PC-3 (cell line): ENCODE measurements around the gene TMEM59L. TPM values are rescaled to one million over a fixed set of nuclear protein-coding genes. Genes with fewer than 3 reads are reported as not detected.

Experiments used
- ATAC-seq: fragments of 200-7000 bp; cut with Tn5 transposase; 2 replicates; pipeline ENCODE4 v1.9.1; 2020; ENCODE audit warnings: mild to moderate bottlenecking, moderate library complexity
- BruUV-seq: library from RNA; stranded (reverse); fragments of 400-500 nt; replicated peaks from 2 replicates; lab custom pipeline; 2021; lab: Mats Ljungman, UMichigan
- CTCF ChIA-PET: fragments of 300-600 bp; sonication (Branson Sonifier 250); formaldehyde crosslinking; loops from one replicate; lab custom pipeline; 2022; ENCODE audit warnings: antibody characterized with exemption; lab: Charles Lee
- POLR2A ChIA-PET: fragments of 300-600 bp; sonication (Branson Sonifier 250); formaldehyde crosslinking; loops from one replicate; lab custom pipeline; 2022; ENCODE audit warnings: antibody characterized with exemption; ENCODE audit not compliant: unreplicated experiment; lab: Charles Lee
- DNase-seq: peaks from one replicate; pipeline ENCODE4 v3.0.0-alpha.2; 2015
- H2AFZ ChIP-seq: fragments of 300-600 bp; sonication (generic); 2 replicates; pipeline ENCODE4 v1.6.0; 2016; ENCODE audit warnings: antibody characterized with exemption, low read length
- H3F3A ChIP-seq: fragments of 300-600 bp; sonication (generic); one replicate; pipeline ENCODE4 v1.6.0; 2017; ENCODE audit warnings: antibody characterized with exemption, low read length, control low read depth, mild to moderate bottlenecking; ENCODE audit not compliant: unreplicated experiment
- H3K27ac ChIP-seq: fragments of 300-600 bp; sonication (generic); 2 replicates; pipeline ENCODE4 v1.5.1; 2016; ENCODE audit warnings: mild to moderate bottlenecking, low read length
- H3K27me3 ChIP-seq: fragments of 300-600 bp; sonication (generic); 2 replicates; pipeline ENCODE4 v1.6.1; 2016; ENCODE audit warnings: low read length, mixed read lengths
- H3K36me3 ChIP-seq: fragments of 300-600 bp; sonication (generic); 2 replicates; pipeline ENCODE4 v1.6.1; 2016; ENCODE audit warnings: low read depth, mixed run types, low read length, mixed read lengths
- H3K4me1 ChIP-seq: fragments of 300-600 bp; sonication (generic); 2 replicates; pipeline ENCODE4 v1.5.1; 2016; ENCODE audit warnings: low read length; ENCODE audit not compliant: insufficient read depth
- H3K4me2 ChIP-seq: fragments of 300-600 bp; sonication (generic); 2 replicates; pipeline ENCODE4 v1.6.0; 2016; ENCODE audit warnings: low read length
- H3K4me3 ChIP-seq: fragments of 300-600 bp; sonication (generic); 2 replicates; pipeline ENCODE4 v1.5.1; 2016; ENCODE audit warnings: mild to moderate bottlenecking, low read length, mixed read lengths
- H3K79me2 ChIP-seq: fragments of 300-600 bp; sonication (generic); 2 replicates; pipeline ENCODE4 v1.6.1; 2017; ENCODE audit warnings: low read length, mixed read lengths
- H3K9ac ChIP-seq: fragments of 300-600 bp; sonication (generic); 2 replicates; pipeline ENCODE4 v1.6.0; 2016; ENCODE audit warnings: mild to moderate bottlenecking, low read length
- H3K9me2 ChIP-seq: fragments of 300-600 bp; sonication (generic); replicated peaks from 2 replicates; pipeline ENCODE4 v1.6.1; 2016; ENCODE audit warnings: mixed run types, low read length, mixed read lengths
- H3K9me3 ChIP-seq: fragments of 300-600 bp; sonication (generic); 2 replicates; pipeline ENCODE4 v1.6.1; 2016; ENCODE audit warnings: low read length, mixed read lengths
- H4K20me1 ChIP-seq: fragments of 300-600 bp; sonication (generic); 2 replicates; pipeline ENCODE4 v1.6.1; 2016; ENCODE audit warnings: low read length, mixed read lengths
- EZH2 ChIP-seq: fragments of 300-600 bp; sonication (generic); IDR thresholded peaks from one replicate; pipeline ENCODE4 v1.6.1; 2017; ENCODE audit warnings: antibody characterized with exemption, mild to moderate bottlenecking, low read length; ENCODE audit not compliant: unreplicated experiment
- EZH2phosphoT487 ChIP-seq: fragments of 300-600 bp; sonication (generic); IDR thresholded peaks from 2 replicates; pipeline ENCODE4 v1.6.1; 2018; ENCODE audit warnings: mild to moderate bottlenecking, antibody characterized with exemption, low read length, borderline replicate concordance
- intact Hi-C: fragments of 100-400 bp; cut with micrococcal nuclease; formaldehyde crosslinking; loops from 2 replicates; pipeline ENCODE4 v1.9.0; 2023
- total RNA-seq: library from RNA; depleted of rRNA; stranded (reverse); fragments of >200 nt; gene quantifications from 2 replicates; pipeline ENCODE4 v1.2.3, GENCODE V29; 2014
- TF ChIP-seq, protein P1 (sequence below): fragments of 300-600 bp; sonication (generic); conservative IDR thresholded peaks from 2 replicates; pipeline ENCODE4 v1.5.1; 2017; ENCODE audit warnings: antibody characterized with exemption, low read depth, mild to moderate bottlenecking, low read length

The TMEM59L gene
- total RNA-seq, 1 experiment from 2014 or later: 0.44 TPM

DNA sequence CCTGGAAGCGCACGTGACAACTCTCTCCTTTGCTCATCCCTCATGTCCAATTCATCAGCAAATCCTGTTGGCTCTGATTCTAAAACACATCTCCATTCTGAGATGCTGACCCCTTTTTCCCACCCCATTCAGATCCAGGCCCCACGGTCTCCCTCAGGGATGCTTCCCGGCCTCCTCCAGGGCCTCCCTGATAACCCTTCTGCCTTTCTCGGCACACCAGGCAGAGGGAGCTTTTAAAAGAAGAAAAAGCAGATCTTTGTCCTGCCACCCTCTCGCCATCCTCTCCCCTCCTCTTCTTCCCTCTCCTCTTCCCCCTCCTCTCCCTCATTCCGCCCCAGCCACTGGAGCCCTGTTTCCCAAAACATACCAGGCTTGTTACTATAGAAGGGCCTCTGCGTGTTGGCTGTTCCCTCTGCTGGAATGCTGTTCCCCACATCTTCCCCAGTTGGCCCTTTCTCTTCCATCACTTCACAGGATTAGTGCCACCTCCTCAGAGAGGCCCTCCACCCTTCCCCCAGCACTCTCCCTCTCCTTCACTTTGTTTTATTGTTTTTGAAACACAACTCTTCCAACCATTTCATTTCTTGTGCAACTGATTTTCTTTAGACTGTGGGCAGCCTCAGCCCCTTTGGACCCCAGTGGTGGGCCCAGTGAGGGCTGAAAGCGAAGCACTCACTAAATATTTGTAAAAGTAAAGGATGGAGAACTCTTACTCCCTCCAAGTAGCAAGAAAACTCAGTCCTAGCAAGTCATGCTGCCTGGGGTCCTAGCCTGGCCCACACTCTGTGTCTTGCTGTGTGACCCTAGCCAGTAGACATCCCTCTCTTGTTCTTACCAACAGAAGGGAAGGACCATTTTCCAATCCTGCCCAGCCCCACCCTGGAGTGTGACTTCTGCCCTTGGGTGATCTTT is 3.6 kb upstream of the TMEM59L start:
- POLR2A ChIA-PET: no interaction called here
- Histone ChIP-seq H3K4me1 (peaks cover 9% of the 10 kb centered on the region; the same call in 1 of the 2 replicates), H3K27me3 (peaks cover 90% of the 10 kb centered on the region)

DNA sequence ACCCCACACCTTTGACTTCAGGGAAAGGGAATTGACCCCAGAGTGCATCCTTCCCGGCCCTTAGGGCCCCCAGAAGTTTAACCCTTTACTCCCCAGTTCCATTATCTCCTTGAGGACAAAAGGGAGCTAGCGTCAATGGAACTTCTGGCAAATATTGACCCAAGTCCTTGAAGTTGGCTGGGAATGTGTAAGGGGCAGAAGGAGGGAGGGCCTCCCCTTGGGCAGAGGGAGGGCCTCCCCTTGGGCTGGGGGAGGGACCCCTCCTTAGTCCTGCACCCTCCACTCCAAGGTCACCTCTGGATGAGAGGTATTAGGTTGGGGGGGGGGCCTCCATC is 3.0 kb upstream of the TMEM59L start:
- Histone ChIP-seq H3K27me3 (peaks cover 91% of the 10 kb centered on the region), H3K9me2 (no peaks in the 10 kb centered on the region), H3K4me2 (no peak overlapping the region), H3K79me2 (no peaks in the 10 kb centered on the region), H3F3A (peaks cover 5% of the 10 kb centered on the region), H3K9me3 (no peaks in the 10 kb centered on the region), H4K20me1 (no peaks in the 10 kb centered on the region), H3K4me3 (no peak overlapping the region), H3K9ac (no peak overlapping the region), H3K27ac (no peak overlapping the region), H2AFZ (no peak overlapping the region), H3K36me3 (no peaks in the 10 kb centered on the region), H3K4me1 (peaks cover 9% of the 10 kb centered on the region; the same call in 1 of the 2 replicates)
- no peak for ATAC-seq
- BruUV-seq: no TSS peak
- no peak for DNase-seq
- POLR2A ChIA-PET: no interaction called here
- CTCF ChIA-PET: no interaction called here
- TF ChIP-seq EZH2: no peak
- TF ChIP-seq, protein P1, sequence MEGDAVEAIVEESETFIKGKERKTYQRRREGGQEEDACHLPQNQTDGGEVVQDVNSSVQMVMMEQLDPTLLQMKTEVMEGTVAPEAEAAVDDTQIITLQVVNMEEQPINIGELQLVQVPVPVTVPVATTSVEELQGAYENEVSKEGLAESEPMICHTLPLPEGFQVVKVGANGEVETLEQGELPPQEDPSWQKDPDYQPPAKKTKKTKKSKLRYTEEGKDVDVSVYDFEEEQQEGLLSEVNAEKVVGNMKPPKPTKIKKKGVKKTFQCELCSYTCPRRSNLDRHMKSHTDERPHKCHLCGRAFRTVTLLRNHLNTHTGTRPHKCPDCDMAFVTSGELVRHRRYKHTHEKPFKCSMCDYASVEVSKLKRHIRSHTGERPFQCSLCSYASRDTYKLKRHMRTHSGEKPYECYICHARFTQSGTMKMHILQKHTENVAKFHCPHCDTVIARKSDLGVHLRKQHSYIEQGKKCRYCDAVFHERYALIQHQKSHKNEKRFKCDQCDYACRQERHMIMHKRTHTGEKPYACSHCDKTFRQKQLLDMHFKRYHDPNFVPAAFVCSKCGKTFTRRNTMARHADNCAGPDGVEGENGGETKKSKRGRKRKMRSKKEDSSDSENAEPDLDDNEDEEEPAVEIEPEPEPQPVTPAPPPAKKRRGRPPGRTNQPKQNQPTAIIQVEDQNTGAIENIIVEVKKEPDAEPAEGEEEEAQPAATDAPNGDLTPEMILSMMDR: no peak
- TF ChIP-seq EZH2phosphoT487: no peak
- intact Hi-C loops: loop anchor here (10.0 kb wide), 1 partner anchor 165 kb away; no protein-coding TSS in a partner anchor

More for the DNA sequence above, 3.6 kb upstream of the TMEM59L start:
- BruUV-seq: no TSS peak
- intact Hi-C loops: loop anchor here (10.0 kb wide), 1 partner anchor 166 kb away; no protein-coding TSS in a partner anchor
- Histone ChIP-seq H4K20me1 (no peaks in the 10 kb centered on the region), H3K9me3 (no peaks in the 10 kb centered on the region), H3K36me3 (no peaks in the 10 kb centered on the region), H3K27ac (no peak overlapping the region), H3K4me2 (no peak overlapping the region), H3F3A (peaks cover 5% of the 10 kb centered on the region), H2AFZ (no peak overlapping the region), H3K9ac (no peak overlapping the region), H3K79me2 (no peaks in the 10 kb centered on the region), H3K4me3 (no peak overlapping the region), H3K9me2 (no peaks in the 10 kb centered on the region)
- TF ChIP-seq, protein P1: no peak
- no peak for TF ChIP-seq EZH2phosphoT487
- TF ChIP-seq EZH2: no peak
- CTCF ChIA-PET: no interaction called here
- DNase-seq: no peak
- ATAC-seq: no peak

DNA sequence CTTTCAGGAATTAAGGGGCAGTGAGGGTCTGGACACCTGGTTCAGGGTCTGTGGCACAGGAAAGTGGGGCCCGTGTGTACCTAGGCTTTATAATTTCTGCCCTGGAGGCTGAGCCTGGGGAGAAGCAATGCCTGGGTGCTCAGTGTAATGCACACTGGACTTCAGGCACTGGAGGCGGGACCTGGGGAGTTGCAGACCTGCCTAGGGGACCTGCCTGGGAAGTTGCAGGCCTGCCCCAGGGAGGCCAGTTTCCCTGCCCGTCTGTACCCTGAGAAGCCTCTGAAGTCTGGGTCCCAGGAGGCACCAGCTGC is 2.5 kb upstream of the TMEM59L start:
- ATAC-seq: no peak

More for the DNA sequence above, 2.5 kb upstream of the TMEM59L start:
- H2AFZ ChIP-seq: no peak overlapping the region
- H3F3A ChIP-seq: peaks cover 5% of the 10 kb centered on the region
- BruUV-seq: no TSS peak
- H3K9me3 ChIP-seq: no peaks in the 10 kb centered on the region
- no peaks in the 10 kb centered on the region for H3K9me2 ChIP-seq
- no peaks in the 10 kb centered on the region for H3K36me3 ChIP-seq
- H3K27me3 ChIP-seq: peaks cover 86% of the 10 kb centered on the region
- H4K20me1 ChIP-seq: no peaks in the 10 kb centered on the region
- no peak overlapping the region for H3K4me3 ChIP-seq
- no peak overlapping the region for H3K9ac ChIP-seq
- H3K79me2 ChIP-seq: no peaks in the 10 kb centered on the region
- intact Hi-C loops: no loop called here
- DNase-seq: no peak
- H3K4me2 ChIP-seq: no peak overlapping the region
- TF ChIP-seq EZH2: no peak
- TF ChIP-seq EZH2phosphoT487: no peak
- TF ChIP-seq, protein P1: no peak
- ChIA-PET CTCF (no interaction called here), POLR2A (no interaction called here)
- no peak overlapping the region for H3K27ac ChIP-seq
- H3K4me1 ChIP-seq: peaks cover 9% of the 10 kb centered on the region; the same call in 1 of the 2 replicates
